ENCODE results near the gene GPN1. TPM values are rescaled to one million over a fixed set of nuclear protein-coding genes. Genes with fewer than 3 reads are reported as not detected.

The GPN1 gene
- total RNA-seq, 1 experiment from 2014 or later = 35.9 TPM

DNA sequence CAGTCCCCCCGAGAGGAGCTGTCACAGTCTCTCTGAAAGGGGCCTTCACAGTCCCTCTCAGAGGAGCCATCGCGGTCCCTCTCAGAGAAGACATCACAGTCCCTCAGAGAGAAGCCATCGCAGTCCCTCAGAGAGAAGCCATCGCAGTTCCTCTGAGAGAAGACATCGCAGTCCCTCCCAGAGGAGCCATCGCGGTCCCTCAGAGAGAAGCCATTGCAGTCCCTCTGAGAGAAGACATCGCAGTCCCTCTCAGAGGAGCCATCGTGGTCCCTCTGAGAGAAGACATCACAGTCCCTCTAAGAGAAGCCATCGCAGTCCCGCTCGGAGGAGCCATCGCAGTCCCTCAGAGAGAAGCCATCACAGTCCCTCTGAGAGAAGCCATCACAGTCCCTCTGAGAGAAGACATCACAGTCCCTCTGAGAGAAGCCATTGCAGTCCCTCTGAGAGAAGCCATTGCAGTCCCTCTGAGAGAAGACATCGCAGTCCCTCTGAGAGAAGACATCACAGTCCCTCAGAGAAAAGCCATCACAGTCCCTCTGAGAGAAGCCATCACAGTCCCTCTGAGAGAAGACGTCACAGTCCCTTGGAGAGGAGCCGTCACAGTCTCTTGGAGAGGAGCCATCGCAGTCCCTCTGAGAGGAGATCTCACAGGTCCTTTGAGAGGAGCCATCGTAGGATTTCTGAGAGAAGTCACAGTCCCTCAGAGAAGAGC lies 47.3 kb upstream of the GPN1 start:
- ATAC-seq = no peak
- POLR2A ChIA-PET = no interaction called here

DNA sequence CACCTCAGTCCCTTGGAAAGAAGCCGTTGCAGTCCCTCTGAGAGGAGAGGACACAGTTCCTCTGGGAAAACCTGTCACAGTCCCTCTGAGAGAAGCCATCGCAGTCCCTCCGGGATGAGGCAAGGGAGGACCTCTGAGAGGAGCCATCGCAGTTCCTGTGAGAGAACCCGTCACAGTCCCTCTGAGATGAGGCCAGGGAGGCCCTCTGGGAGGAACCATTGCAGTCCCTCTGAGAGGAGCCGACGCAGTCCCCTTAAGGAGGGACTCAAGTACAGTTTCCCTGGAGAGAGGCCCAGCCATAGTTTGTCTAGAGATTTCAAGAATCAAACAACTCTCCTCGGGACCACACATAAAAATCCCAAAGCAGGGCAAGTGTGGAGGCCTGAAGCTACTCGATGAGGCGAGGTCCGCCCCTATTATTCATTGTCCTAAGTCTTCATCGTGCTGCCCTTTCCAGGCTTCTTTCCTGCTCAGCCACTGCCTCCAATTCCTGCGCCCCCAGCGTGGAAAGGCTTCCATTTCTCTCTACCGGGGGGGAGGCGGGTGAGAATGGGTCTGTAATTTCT lies 46.6 kb upstream of the GPN1 start:
- TF ChIP-seq, protein P1, sequence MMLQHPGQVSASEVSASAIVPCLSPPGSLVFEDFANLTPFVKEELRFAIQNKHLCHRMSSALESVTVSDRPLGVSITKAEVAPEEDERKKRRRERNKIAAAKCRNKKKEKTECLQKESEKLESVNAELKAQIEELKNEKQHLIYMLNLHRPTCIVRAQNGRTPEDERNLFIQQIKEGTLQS (CRISPR knock-in tag; conservative IDR thresholded peaks at IDR 0.05) = no peak
- TF ChIP-seq SMAD3 (CRISPR knock-in tag; IDR thresholded peaks at IDR 0.05; ENCODE audit: borderline replicate concordance) = no peak
- POLR2A ChIA-PET = no interaction called here
- Mint-ChIP-seq H3K4me1 (peaks cover 19% of the 10 kb centered on the region), H3K36me3 (no peaks in the 10 kb centered on the region; the same call in 1 of the 2 replicates), H3K4me3 (peak overlapping the region; percentile 96), H3K27me3 (ENCODE audit: low read depth) (peaks cover 54% of the 10 kb centered on the region), H3K9me3 (peaks cover 19% of the 10 kb centered on the region), H3K27ac (no peak overlapping the region)
- DNase-seq (ENCODE audit: low spot score) = no peak
- CTCF ChIA-PET = interaction anchor here (1.0 kb wide), 1 partner anchor 173 kb away, joined by 3 read pairs; the partner anchor contains the start of gene PPM1G
- ATAC-seq = peak; percentile 7

More for the DNA sequence above, 47.3 kb upstream of the GPN1 start:
- peaks cover 19% of the 10 kb centered on the region for H3K4me1 Mint-ChIP-seq
- H3K27me3 Mint-ChIP-seq (ENCODE audit: low read depth) = peaks cover 60% of the 10 kb centered on the region
- no peaks in the 10 kb centered on the region; the same call in 1 of the 2 replicates for H3K36me3 Mint-ChIP-seq
- CTCF ChIA-PET = no interaction called here
- DNase-seq (ENCODE audit: low spot score) = no peak
- TF ChIP-seq, protein P2, sequence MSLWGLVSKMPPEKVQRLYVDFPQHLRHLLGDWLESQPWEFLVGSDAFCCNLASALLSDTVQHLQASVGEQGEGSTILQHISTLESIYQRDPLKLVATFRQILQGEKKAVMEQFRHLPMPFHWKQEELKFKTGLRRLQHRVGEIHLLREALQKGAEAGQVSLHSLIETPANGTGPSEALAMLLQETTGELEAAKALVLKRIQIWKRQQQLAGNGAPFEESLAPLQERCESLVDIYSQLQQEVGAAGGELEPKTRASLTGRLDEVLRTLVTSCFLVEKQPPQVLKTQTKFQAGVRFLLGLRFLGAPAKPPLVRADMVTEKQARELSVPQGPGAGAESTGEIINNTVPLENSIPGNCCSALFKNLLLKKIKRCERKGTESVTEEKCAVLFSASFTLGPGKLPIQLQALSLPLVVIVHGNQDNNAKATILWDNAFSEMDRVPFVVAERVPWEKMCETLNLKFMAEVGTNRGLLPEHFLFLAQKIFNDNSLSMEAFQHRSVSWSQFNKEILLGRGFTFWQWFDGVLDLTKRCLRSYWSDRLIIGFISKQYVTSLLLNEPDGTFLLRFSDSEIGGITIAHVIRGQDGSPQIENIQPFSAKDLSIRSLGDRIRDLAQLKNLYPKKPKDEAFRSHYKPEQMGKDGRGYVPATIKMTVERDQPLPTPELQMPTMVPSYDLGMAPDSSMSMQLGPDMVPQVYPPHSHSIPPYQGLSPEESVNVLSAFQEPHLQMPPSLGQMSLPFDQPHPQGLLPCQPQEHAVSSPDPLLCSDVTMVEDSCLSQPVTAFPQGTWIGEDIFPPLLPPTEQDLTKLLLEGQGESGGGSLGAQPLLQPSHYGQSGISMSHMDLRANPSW (CRISPR knock-in tag; conservative IDR thresholded peaks at IDR 0.05; ENCODE audit: low read depth) = no peak
- TF ChIP-seq ATF1 (CRISPR knock-in tag; IDR thresholded peaks at IDR 0.05) (no peak), ZNF396 (CRISPR knock-in tag; IDR thresholded peaks at IDR 0.05; ENCODE audit: borderline replicate concordance) (no peak), JUN (CRISPR knock-in tag; IDR thresholded peaks at IDR 0.05) (no peak), JAZF1 (CRISPR knock-in tag; IDR thresholded peaks at IDR 0.05) (no peak), SP1 (CRISPR knock-in tag; conservative IDR thresholded peaks at IDR 0.05) (no peak), FOXJ3 (CRISPR knock-in tag; IDR thresholded peaks at IDR 0.05; ENCODE audit: borderline replicate concordance) (no peak), IRF2 (CRISPR knock-in tag; IDR thresholded peaks at IDR 0.05; ENCODE audit: borderline replicate concordance, low read depth) (no peak)
- TF ChIP-seq, protein P3, sequence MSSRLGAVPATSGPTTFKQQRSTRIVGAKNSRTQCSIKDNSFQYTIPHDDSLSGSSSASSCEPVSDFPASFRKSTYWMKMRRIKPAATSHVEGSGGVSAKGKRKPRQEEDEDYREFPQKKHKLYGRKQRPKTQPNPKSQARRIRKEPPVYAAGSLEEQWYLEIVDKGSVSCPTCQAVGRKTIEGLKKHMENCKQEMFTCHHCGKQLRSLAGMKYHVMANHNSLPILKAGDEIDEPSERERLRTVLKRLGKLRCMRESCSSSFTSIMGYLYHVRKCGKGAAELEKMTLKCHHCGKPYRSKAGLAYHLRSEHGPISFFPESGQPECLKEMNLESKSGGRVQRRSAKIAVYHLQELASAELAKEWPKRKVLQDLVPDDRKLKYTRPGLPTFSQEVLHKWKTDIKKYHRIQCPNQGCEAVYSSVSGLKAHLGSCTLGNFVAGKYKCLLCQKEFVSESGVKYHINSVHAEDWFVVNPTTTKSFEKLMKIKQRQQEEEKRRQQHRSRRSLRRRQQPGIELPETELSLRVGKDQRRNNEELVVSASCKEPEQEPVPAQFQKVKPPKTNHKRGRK (CRISPR knock-in tag; IDR thresholded peaks at IDR 0.05; ENCODE audit: borderline replicate concordance) = no peak
- H3K9me3 Mint-ChIP-seq = peaks cover 21% of the 10 kb centered on the region
- no peak overlapping the region for H3K27ac Mint-ChIP-seq
- H3K4me3 Mint-ChIP-seq = no peak overlapping the region

DNA sequence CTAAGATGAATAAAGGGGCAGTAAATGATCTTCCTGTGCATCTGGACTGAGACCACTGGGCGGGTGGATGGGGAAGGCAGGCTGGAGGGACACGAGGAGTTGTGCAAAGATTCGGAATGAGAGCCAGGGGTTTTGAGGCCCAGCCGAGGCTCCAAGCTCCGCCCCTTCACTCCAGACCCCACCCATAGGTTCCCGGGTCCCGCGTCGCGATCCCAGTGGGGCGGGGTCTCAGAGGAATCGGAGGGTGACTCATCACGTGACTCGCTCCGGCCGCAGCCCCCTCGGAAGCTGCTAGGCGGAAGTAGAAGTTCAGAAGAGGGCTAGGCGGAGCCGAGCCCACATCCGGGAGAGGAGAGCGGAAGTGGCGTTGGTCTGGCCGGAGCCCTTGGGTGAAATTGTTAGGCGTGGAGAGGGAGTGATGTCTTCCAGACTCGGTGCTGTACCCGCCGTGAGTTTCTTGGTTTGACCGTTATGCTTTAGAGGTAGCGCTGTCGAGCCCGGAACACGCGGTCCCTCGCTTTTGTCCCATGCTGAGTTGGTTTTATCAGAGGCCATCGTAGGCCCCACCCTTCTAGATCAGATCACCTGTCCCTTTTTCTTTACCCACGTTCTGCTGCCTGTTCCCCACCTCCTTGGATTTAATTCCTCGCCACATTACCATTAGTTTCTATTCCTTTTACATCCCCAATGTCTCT lies 46.0 kb upstream of the GPN1 start, which contains the start of gene ZNF512:
ZNF512 (plus strand) TSS at position 348 of the 695 bp plus-strand sequence; CDS start at position 419, 71 bp downstream.
- Mint-ChIP-seq H3K27ac (peak within 1 kb of the TSS; percentile 88), H3K4me1 (peaks cover 19% of the 10 kb centered on the region), H3K4me3 (peak within 1 kb of the TSS; percentile 96), H3K36me3 (no peaks in the 10 kb centered on the region; the same call in 1 of the 2 replicates), H3K9me3 (peaks cover 12% of the 10 kb centered on the region), H3K27me3 (ENCODE audit: low read depth) (peaks cover 47% of the 10 kb centered on the region)
- DNase-seq (ENCODE audit: low spot score) (peak; percentile 92), ATAC-seq (peak; percentile 97)
- POLR2A ChIA-PET = no interaction called here
- CTCF ChIA-PET = interaction anchor here (1.0 kb wide), 1 partner anchor 173 kb away, joined by 3 read pairs; the partner anchor contains the start of gene PPM1G
- TF ChIP-seq, protein P4, sequence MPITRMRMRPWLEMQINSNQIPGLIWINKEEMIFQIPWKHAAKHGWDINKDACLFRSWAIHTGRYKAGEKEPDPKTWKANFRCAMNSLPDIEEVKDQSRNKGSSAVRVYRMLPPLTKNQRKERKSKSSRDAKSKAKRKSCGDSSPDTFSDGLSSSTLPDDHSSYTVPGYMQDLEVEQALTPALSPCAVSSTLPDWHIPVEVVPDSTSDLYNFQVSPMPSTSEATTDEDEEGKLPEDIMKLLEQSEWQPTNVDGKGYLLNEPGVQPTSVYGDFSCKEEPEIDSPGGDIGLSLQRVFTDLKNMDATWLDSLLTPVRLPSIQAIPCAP (CRISPR knock-in tag; IDR thresholded peaks at IDR 0.05) = no peak
- TF ChIP-seq, protein P2 (CRISPR knock-in tag; conservative IDR thresholded peaks at IDR 0.05; ENCODE audit: low read depth) = no peak
- TF ChIP-seq ELF4 (CRISPR knock-in tag; IDR thresholded peaks at IDR 0.05; ENCODE audit: low read depth) = no peak
- TF ChIP-seq ZNF423 (CRISPR knock-in tag; IDR thresholded peaks at IDR 0.05) = no peak
- TF ChIP-seq, protein P5, sequence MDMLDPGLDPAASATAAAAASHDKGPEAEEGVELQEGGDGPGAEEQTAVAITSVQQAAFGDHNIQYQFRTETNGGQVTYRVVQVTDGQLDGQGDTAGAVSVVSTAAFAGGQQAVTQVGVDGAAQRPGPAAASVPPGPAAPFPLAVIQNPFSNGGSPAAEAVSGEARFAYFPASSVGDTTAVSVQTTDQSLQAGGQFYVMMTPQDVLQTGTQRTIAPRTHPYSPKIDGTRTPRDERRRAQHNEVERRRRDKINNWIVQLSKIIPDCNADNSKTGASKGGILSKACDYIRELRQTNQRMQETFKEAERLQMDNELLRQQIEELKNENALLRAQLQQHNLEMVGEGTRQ (CRISPR knock-in tag; IDR thresholded peaks at IDR 0.05) = peak; percentile 96
- TF ChIP-seq MXD4 (CRISPR knock-in tag; IDR thresholded peaks at IDR 0.05; ENCODE audit: borderline replicate concordance) = no peak
- TF ChIP-seq, protein P6, sequence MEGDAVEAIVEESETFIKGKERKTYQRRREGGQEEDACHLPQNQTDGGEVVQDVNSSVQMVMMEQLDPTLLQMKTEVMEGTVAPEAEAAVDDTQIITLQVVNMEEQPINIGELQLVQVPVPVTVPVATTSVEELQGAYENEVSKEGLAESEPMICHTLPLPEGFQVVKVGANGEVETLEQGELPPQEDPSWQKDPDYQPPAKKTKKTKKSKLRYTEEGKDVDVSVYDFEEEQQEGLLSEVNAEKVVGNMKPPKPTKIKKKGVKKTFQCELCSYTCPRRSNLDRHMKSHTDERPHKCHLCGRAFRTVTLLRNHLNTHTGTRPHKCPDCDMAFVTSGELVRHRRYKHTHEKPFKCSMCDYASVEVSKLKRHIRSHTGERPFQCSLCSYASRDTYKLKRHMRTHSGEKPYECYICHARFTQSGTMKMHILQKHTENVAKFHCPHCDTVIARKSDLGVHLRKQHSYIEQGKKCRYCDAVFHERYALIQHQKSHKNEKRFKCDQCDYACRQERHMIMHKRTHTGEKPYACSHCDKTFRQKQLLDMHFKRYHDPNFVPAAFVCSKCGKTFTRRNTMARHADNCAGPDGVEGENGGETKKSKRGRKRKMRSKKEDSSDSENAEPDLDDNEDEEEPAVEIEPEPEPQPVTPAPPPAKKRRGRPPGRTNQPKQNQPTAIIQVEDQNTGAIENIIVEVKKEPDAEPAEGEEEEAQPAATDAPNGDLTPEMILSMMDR (IDR thresholded peaks at IDR 0.05) = no peak
- TF ChIP-seq NR1H2 (CRISPR knock-in tag; IDR thresholded peaks at IDR 0.05) = no peak
